ENCODE results near the gene STAG2.
"Not testable (repeated sequence)": the region's sequence is repeated elsewhere in the genome, so short reads cannot be mapped to it uniquely, and the experiment has no call there.

The STAG2 gene

DNA sequence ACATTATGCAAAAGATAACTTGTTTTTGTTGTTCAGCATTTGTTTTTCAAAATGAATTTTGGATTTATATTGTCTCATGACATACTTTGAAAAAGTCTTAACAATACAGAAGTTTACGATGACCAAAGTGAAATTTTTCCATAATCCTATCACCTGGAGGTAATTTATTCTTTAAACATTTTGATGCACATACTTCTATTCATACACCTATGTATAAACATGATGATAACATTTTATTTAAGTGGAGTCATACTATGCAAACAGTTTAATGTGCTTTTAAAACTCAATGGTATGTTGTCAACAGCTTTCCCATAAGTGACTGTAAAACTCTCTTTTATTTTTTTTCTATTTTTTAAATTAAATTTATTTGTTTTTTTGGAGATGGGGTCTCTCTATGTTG lies 65.0 kb downstream of the STAG2 start:
- no peak overlapping the region for H3K4me3 ChIP-seq (ENCODE audit: low read depth, low read length)
- TF ChIP-seq, protein P1, sequence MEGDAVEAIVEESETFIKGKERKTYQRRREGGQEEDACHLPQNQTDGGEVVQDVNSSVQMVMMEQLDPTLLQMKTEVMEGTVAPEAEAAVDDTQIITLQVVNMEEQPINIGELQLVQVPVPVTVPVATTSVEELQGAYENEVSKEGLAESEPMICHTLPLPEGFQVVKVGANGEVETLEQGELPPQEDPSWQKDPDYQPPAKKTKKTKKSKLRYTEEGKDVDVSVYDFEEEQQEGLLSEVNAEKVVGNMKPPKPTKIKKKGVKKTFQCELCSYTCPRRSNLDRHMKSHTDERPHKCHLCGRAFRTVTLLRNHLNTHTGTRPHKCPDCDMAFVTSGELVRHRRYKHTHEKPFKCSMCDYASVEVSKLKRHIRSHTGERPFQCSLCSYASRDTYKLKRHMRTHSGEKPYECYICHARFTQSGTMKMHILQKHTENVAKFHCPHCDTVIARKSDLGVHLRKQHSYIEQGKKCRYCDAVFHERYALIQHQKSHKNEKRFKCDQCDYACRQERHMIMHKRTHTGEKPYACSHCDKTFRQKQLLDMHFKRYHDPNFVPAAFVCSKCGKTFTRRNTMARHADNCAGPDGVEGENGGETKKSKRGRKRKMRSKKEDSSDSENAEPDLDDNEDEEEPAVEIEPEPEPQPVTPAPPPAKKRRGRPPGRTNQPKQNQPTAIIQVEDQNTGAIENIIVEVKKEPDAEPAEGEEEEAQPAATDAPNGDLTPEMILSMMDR (IDR thresholded peaks at IDR 0.05; ENCODE audit: borderline replicate concordance, insufficient read depth, low read depth, low read length), result no peak

DNA sequence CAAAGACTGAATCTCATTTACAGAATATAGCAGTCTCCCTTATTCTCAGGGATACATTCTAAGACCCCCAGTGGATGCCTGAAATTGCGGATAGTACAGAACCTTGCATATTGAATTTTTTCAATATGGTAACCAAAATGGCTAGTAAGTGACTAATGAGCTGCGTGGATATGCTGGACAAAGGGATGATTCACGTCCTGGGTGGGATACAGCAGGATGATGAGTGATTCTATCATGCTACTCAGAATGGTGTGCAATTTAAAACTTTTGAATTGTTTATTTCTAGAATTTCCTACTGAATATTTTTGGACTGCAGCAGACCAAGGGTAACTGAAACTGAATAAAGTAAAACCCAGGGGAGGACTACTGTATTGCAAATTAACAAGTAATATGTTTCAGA lies 66.7 kb downstream of the STAG2 start:
- no peak overlapping the region for H3K4me3 ChIP-seq (ENCODE audit: low read depth, low read length)
- TF ChIP-seq, protein P1 (IDR thresholded peaks at IDR 0.05; ENCODE audit: borderline replicate concordance, insufficient read depth, low read depth, low read length), result no peak

DNA sequence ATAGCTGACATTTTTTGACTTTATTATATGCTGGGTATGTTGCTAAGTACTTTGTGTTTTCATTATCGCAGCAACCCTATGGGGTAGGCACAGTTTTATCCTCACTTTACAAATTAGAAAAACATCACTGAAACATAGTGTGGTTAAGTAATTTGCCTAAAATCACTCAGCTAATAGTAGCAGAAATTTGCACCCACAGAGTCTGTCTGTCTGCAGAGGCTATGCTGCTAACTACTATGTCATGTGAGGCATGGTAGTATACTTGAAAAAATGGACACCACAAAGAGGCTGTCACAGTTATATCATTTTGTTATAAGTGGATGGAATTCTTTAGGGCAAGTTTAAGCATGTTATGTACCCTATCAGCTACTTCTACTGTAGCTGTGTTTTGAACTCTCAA lies 69.0 kb downstream of the STAG2 start:
- H3K4me3 ChIP-seq (ENCODE audit: low read depth, low read length), result no peak overlapping the region
- TF ChIP-seq, protein P1 (IDR thresholded peaks at IDR 0.05; ENCODE audit: borderline replicate concordance, insufficient read depth, low read depth, low read length), result no peak

DNA sequence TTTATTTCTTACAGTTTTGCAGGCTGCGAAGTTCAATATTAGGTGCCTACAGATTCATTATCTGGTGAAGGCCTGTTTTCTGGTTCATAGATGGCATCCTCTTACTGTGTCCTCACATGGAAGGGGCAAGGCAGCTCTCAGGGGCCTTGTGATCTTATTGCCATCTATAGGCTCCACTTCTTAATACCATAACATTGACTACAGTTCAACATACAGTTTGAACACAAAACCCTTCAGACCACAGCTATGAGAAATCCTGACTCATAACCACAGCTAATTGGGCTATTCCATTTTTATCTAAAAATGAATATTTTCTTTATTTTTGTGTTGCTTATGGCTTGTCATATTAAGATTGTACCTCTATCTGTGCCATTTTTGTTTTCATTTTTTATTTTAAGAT lies 72.3 kb downstream of the STAG2 start:
- no peak overlapping the region for H3K4me3 ChIP-seq (ENCODE audit: low read depth, low read length)
- TF ChIP-seq, protein P1 (IDR thresholded peaks at IDR 0.05; ENCODE audit: borderline replicate concordance, insufficient read depth, low read depth, low read length), result no peak

DNA sequence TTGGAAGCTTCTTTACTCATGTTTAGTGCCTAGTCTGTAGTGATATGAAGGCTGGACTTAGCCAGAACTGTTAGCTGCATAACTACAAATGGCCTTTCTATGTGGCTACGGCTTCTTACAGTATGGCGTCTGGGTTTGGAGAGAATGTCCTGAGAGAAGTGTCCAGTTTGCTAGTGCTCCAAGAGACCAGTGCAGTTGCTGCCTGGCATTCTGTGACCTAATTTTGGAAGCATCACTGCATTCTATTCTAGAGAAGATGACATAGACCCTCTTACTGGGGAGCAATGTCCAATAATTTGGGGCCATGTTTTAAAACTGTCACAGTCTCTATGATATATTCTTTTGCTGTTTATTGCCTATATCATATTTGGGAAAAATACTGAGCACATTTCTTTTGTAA lies 74.2 kb downstream of the STAG2 start:
- H3K4me3 ChIP-seq (ENCODE audit: low read depth, low read length), result no peak overlapping the region
- TF ChIP-seq, protein P1 (IDR thresholded peaks at IDR 0.05; ENCODE audit: borderline replicate concordance, insufficient read depth, low read depth, low read length), result no peak

DNA sequence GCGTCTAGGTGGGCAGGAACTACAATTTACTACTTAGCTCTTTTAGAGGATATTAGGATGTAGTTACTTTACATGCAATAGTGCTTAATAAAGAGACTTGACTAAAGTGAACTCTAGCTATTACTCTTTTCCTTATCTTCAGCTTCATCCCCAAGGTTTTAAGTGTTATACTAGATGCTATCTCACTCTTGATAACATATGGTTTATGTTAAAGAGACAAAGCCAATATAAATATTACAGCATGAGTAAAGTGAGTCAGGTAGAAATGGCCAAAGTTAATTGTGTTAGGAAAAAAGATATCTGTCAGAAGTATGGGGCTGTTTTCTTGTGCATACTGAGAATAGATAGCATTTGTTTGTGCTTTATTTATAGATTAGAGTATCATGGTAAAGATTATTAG lies 80.5 kb downstream of the STAG2 start:
- H3K4me3 ChIP-seq (ENCODE audit: low read depth, low read length), result no peak overlapping the region
- TF ChIP-seq, protein P1 (IDR thresholded peaks at IDR 0.05; ENCODE audit: borderline replicate concordance, insufficient read depth, low read depth, low read length), result no peak

DNA sequence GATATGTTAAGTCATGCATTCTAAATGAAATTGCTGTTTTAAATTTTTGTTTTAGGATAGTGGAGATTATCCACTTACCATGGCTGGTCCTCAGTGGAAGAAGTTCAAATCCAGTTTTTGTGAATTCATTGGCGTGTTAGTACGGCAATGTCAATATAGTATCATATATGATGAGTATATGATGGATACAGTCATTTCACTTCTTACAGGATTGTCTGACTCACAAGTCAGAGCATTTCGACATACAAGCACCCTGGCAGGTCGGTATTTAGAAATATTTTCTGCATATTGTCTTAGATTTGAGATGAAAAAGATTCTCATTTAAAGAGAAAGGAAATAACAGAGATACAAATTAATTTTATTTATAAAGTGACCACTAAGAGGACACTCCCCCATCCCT lies 83.6 kb downstream of the STAG2 start:
- H3K4me3 ChIP-seq (ENCODE audit: low read depth, low read length), result no peak overlapping the region
- TF ChIP-seq, protein P1 (IDR thresholded peaks at IDR 0.05; ENCODE audit: borderline replicate concordance, insufficient read depth, low read depth, low read length), result no peak

DNA sequence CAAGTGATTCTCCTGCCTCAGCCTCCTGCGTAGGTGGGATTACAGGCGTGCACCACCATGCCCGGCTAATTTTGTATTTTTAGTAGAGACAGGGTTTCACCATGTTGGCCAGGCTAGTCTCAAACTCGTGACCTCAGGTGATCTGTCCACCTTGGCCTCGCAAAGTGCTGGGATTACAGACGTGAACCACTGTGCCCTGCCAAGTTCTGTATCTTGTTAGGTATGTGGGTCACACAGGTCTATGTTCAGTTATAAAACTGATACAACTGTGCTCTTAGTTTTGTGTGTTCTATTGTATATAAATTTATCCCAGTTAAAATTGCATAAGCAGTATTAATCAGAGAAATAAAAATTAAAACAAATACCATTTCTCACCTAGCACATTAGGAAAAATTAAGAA lies 122.9 kb downstream of the STAG2 start:
- H3K4me3 ChIP-seq (ENCODE audit: low read depth, low read length), result not testable (repeated sequence)

All from GM12875 (cell line).